ENCODE measurements around the gene DHX16. TPM values are rescaled to one million over a fixed set of nuclear protein-coding genes. Genes with fewer than 3 reads are reported as not detected.

Gene DHX16
- total and polyA plus RNA-seq, 2 donors (not counting 1 experiment from before 2014, with no cell fraction given) = 51.1 to 71.7 TPM

DNA sequence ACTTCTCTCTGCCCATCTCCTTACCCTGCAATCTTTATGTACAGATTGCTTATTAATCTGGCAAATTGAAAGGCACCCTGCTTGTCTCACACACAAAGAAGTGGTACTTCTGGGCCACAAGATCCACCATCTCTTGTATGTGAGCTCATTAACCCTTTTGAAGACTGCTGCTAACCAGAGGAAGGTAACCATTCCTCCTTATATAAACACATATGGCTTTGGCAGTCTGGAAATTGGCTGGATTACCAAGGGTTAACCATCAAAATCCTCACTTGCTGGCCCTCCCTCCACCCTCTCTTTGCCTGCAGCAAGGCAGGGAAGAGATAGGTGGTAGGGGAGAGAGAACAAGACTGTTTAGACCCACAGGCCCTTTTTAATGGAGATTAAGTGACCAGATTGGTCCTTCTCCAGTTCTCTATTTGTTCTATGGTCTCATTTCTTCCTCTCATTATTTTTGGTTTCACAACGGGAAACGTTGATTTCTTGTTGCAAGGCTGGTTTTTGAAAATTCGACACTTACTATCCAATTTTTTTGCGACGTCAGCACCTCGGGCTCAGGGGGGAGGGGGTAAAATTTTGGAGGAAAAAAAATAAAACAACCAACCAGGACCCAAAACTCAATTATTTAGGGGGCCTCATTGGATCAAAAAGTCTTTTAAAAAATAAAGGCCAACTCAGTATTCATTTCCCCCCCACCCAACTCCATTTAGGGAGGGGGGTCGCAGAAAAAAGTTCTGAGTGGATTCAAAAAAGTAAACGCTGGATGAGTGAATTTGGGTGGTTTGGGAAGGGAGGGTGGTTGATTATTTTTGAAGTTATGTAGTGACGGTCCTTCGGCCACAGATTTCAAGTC is 56.6 kb downstream of the DHX16 start:
- Histone ChIP-seq H3K9ac (ENCODE audit: low read length) (peak overlapping the region; percentile 100), H2AFZ (ENCODE audit: insufficient read depth, low read depth, low read length, poor library complexity, severe bottlenecking) (no peak overlapping the region), H3K27me3 (replicated peaks in 1 of 4; ENCODE audit: control extremely low read depth in 1 of 4, control insufficient read depth in 3 of 4, insufficient read depth in 4 of 4, low read length in 3 of 4) (no peaks in the 10 kb centered on the region), H3K79me2 (ENCODE audit: control insufficient read depth, insufficient read depth, low read length) (peaks cover 71% of the 10 kb centered on the region), H3K4me3 (ENCODE audit: control extremely low read depth in 1 of 5, extremely low read depth in 1 of 5, insufficient read depth in 1 of 5, low read depth in 2 of 5, low read length in 4 of 5) (peak overlapping the region; percentile 89 to 100 (median 98)), H3K9me3 (ENCODE audit: control extremely low read depth in 1 of 3, control insufficient read depth in 2 of 3, insufficient read depth in 1 of 3, low read length in 2 of 3) (no peaks in the 10 kb centered on the region), H3K36me3 (replicated peaks in 1 of 2; ENCODE audit: control extremely low read depth in 1 of 2, control insufficient read depth in 1 of 2, extremely low read depth in 1 of 2, insufficient read depth in 2 of 2, low read length in 1 of 2) (peaks cover 4 to 32% of the 10 kb centered on the region in 2 experiments), H3K4me2 (replicated peaks; ENCODE audit: low read depth, low read length, poor library complexity, severe bottlenecking) (peak overlapping the region; percentile 82), H3K4me1 (ENCODE audit: control insufficient read depth in 2 of 2, insufficient read depth in 2 of 2, low read length in 2 of 2) (peaks cover 40 to 42% of the 10 kb centered on the region in 2 donors), H3K27ac (ENCODE audit: low read length in 2 of 2) (peak overlapping the region; percentile 99), H4K20me1 (ENCODE audit: control insufficient read depth, insufficient read depth, low read length, poor library complexity, severe bottlenecking) (no peaks in the 10 kb centered on the region)
- TF ChIP-seq, protein P1, sequence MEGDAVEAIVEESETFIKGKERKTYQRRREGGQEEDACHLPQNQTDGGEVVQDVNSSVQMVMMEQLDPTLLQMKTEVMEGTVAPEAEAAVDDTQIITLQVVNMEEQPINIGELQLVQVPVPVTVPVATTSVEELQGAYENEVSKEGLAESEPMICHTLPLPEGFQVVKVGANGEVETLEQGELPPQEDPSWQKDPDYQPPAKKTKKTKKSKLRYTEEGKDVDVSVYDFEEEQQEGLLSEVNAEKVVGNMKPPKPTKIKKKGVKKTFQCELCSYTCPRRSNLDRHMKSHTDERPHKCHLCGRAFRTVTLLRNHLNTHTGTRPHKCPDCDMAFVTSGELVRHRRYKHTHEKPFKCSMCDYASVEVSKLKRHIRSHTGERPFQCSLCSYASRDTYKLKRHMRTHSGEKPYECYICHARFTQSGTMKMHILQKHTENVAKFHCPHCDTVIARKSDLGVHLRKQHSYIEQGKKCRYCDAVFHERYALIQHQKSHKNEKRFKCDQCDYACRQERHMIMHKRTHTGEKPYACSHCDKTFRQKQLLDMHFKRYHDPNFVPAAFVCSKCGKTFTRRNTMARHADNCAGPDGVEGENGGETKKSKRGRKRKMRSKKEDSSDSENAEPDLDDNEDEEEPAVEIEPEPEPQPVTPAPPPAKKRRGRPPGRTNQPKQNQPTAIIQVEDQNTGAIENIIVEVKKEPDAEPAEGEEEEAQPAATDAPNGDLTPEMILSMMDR (IDR thresholded peaks at IDR 0.05) = no peak
- TF ChIP-seq EZH2 (IDR thresholded peaks at IDR 0.05; ENCODE audit: borderline replicate concordance, insufficient read depth, low read depth, low read length, poor library complexity, severe bottlenecking) = no peak
- H3K27ac Mint-ChIP-seq = peak overlapping the region; percentile 100
- peaks cover 46% of the 10 kb centered on the region for H3K4me1 Mint-ChIP-seq
- peak; percentile 72 for DNase-seq
- ChIA-PET POLR2A (interaction anchor here (0.5 to 4.0 kb wide), 19 partner anchors 9 to 1625 kb away, joined by 3 to 22 read pairs (median 5); partner anchors contain the start of genes ABCF1, C6orf136, DHX16 and GNL1), CTCF (interaction anchor here (0.5 to 4.8 kb wide), 8 partner anchors 18 to 134 kb away, joined by 3 to 41 read pairs (median 8); partner anchors contain the start of gene DHX16)
- ATAC-seq (ENCODE audit: low read depth) = no peak
- 0% methylated on average over 4 of the region's 10 CpGs for WGBS (ENCODE audit: insufficient coverage)
- H3K9me3 Mint-ChIP-seq (ENCODE audit: insufficient read depth) = no peaks in the 10 kb centered on the region
- H3K4me3 Mint-ChIP-seq = peak overlapping the region; percentile 92
- intact Hi-C loops (cut with micrococcal nuclease) = loop anchor here (2.0 to 10.0 kb wide), 6 partner anchors 19 to 739 kb away; partner anchors contain the start of genes GTF2H4, HLA-B, TCF19 and TRIM39
- H3K27me3 Mint-ChIP-seq = no peaks in the 10 kb centered on the region
